Keratinocyte (primary cell): ENCODE measurements around the gene PACSIN2. TPM values are rescaled to one million over a fixed set of nuclear protein-coding genes. Genes with fewer than 3 reads are reported as not detected.

Experiments
- DNase-seq: peaks from one replicate; pipeline ENCODE4 v3.0.0-alpha.2; 2011; ENCODE audit warnings: low read depth, missing footprints, low spot score
- FAIRE-seq: peaks from 2 replicates; lab custom pipeline; 2011; peaks lifted over from hg19 to GRCh38; lab: Jason Lieb, UNC
- H2AFZ ChIP-seq: 2 replicates; pipeline ENCODE4 v1.6.0; 2012; ENCODE audit warnings: low read length, control low read depth, inconsistent platforms; ENCODE audit not compliant: control insufficient read depth
- H3K27ac ChIP-seq: 2 replicates; pipeline ENCODE4 v1.5.1; 2011; ENCODE audit warnings: low read length; ENCODE audit not compliant: control insufficient read depth, insufficient read depth
- H3K27me3 ChIP-seq: 3 replicates; pipeline ENCODE4 v1.6.0; 2011; ENCODE audit warnings: low read length; ENCODE audit not compliant: control insufficient read depth, insufficient read depth; ENCODE audit errors: extremely low read depth
- H3K36me3 ChIP-seq, 2 experiments: 2 replicates in 1 of 2; 3 replicates in 1 of 2; pipeline ENCODE4 v1.5.1; 2011; ENCODE audit warnings: low read length in 2 of 2, mild to moderate bottlenecking in 1 of 2; ENCODE audit not compliant: control insufficient read depth in 2 of 2, insufficient read depth in 2 of 2; ENCODE audit errors: extremely low read depth in 1 of 2
- H3K4me1 ChIP-seq: 3 replicates; pipeline ENCODE4 v1.5.1; 2011; ENCODE audit warnings: low read length; ENCODE audit not compliant: control insufficient read depth, insufficient read depth; ENCODE audit errors: extremely low read depth
- H3K4me2 ChIP-seq: 3 replicates; pipeline ENCODE4 v1.6.0; 2011; ENCODE audit warnings: low read depth, low read length; ENCODE audit not compliant: control insufficient read depth, insufficient read depth; ENCODE audit errors: extremely low read depth
- H3K4me3 ChIP-seq, 3 experiments: fragments of 200-600 bp in 1 of 3; sonication (generic) in 1 of 3; 2 replicates in 2 of 3; 3 replicates in 1 of 3; pipeline ENCODE4 v1.5.1; 2011 to 2016; ENCODE audit warnings: low read length in 3 of 3, mild to moderate bottlenecking in 3 of 3, control low read depth in 2 of 3, inconsistent platforms in 1 of 3, low read depth in 1 of 3, mixed read lengths in 1 of 3, mixed run types in 1 of 3, moderate library complexity in 1 of 3; ENCODE audit not compliant: control insufficient read depth in 2 of 3, insufficient read depth in 2 of 3; ENCODE audit errors: extremely low read depth in 1 of 3
- H3K79me2 ChIP-seq: 2 replicates; pipeline ENCODE4 v1.6.0; 2012; ENCODE audit warnings: low read length; ENCODE audit not compliant: control insufficient read depth, insufficient read depth
- H3K9ac ChIP-seq: 3 replicates; pipeline ENCODE4 v1.6.0; 2011; ENCODE audit warnings: low read length; ENCODE audit not compliant: control insufficient read depth, insufficient read depth; ENCODE audit errors: extremely low read depth
- H3K9me1 ChIP-seq: 3 replicates; pipeline ENCODE4 v1.6.0; 2011; ENCODE audit warnings: low read length; ENCODE audit not compliant: control insufficient read depth, insufficient read depth; ENCODE audit errors: extremely low read depth
- H3K9me3 ChIP-seq: 2 replicates; pipeline ENCODE4 v1.5.1; 2012; ENCODE audit warnings: low read depth, low read length; ENCODE audit not compliant: control insufficient read depth
- H4K20me1 ChIP-seq: 3 replicates; pipeline ENCODE4 v1.6.0; 2011; ENCODE audit warnings: low read length; ENCODE audit not compliant: control insufficient read depth, insufficient read depth; ENCODE audit errors: extremely low read depth
- EZH2 ChIP-seq: IDR thresholded peaks from one replicate; pipeline ENCODE4 v1.6.1; 2012; ENCODE audit warnings: inconsistent platforms, mild to moderate bottlenecking, low read length, moderate library complexity
- dilution Hi-C: fragments of 300-500 bp; cut with MboI; formaldehyde crosslinking; loops from one replicate; pipeline ENCODE4 v1.7.0; 2020; ENCODE audit warnings: low sequenced_read_pairs; ENCODE audit not compliant: extremely low pct_ligation_motif_present
- polyA plus RNA-seq, 5 experiments: library from polyadenylated mRNA; depleted of rRNA in 3 of 5; stranded (reverse) in 3 of 5; stranded (forward) in 1 of 5; unstranded in 1 of 5; fragments of >200 nt; gene quantifications; 1 replicate in 1 of 5; 2 replicates in 3 of 5; 3 replicates in 1 of 5; pipeline versions ENCODE4 v1.2.1 to v1.2.3, GENCODE V29; 2011 to 2012; ENCODE audit warnings: missing spikeins in 2 of 5, low read depth in 1 of 5, low replicate concordance in 1 of 5
- TF ChIP-seq, protein P1 (sequence below), 3 experiments: IDR thresholded peaks in 1 of 3; conservative IDR thresholded peaks in 1 of 3; optimal IDR thresholded peaks in 1 of 3; 2 replicates in 2 of 3; 3 replicates in 1 of 3; pipeline versions ENCODE3 to v1.5.1; 2011; ENCODE audit warnings: low read length in 3 of 3, mild to moderate bottlenecking in 3 of 3, moderate library complexity in 2 of 3, control low read depth in 1 of 3, inconsistent platforms in 1 of 3; ENCODE audit not compliant: insufficient read depth in 2 of 3; ENCODE audit errors: extremely low read depth in 1 of 3

Gene PACSIN2
- polyA plus RNA-seq, 1 donor (not counting 4 experiments of a cell fraction or from before 2014, with no cell fraction given) = 55.5 TPM

DNA sequence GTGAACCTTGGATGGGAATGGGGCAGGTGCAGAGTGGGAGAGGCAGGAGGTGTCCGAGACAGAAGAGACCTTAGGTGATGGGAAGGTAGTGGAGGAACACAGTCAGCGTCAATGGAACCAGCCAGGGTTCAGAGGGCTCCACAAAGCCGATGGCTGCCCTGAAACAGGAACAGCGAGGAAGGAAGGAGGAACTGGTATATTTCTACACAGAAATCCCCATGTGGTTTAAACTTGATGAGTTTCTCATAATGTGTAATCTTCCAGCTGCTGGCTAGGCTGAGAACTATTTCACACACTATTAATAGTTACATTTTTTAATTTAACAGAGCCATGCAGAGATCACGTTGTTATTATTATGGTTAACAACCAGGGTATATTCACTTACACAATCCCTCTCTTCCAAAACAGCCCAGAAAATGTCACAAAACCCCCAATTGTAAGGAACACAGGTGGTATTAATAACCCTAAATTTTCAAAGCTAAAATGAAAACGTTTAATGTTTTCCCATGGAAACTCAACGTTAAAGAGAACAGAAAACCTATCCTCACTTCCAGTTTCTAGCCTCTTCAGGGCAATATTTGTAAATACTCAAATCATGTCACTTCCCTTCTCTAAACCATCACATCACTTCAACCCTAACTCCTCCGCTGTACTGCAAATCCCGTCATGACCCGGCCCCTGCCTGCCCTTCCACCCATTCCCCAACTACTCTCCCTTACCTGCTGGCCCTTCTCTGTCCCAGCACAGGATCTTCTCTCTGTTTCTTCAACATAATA is 83.3 kb downstream of the PACSIN2 start:
- Histone ChIP-seq H3K9ac (peak overlapping the region; percentile 55), H2AFZ (no peak overlapping the region), H4K20me1 (peaks cover 10% of the 10 kb centered on the region), H3K9me1 (peaks cover 10% of the 10 kb centered on the region), H3K4me1 (peaks cover 36% of the 10 kb centered on the region), H3K36me3 (peaks cover 0 to 6% of the 10 kb centered on the region in 2 experiments), H3K27me3 (no peaks in the 10 kb centered on the region), H3K27ac (peak overlapping the region; percentile 80), H3K9me3 (no peaks in the 10 kb centered on the region), H3K4me2 (peak overlapping the region; percentile 56), H3K79me2 (peaks cover 75% of the 10 kb centered on the region), H3K4me3 (no peak overlapping the region)
- TF ChIP-seq EZH2 = no peak
- TF ChIP-seq, protein P1, sequence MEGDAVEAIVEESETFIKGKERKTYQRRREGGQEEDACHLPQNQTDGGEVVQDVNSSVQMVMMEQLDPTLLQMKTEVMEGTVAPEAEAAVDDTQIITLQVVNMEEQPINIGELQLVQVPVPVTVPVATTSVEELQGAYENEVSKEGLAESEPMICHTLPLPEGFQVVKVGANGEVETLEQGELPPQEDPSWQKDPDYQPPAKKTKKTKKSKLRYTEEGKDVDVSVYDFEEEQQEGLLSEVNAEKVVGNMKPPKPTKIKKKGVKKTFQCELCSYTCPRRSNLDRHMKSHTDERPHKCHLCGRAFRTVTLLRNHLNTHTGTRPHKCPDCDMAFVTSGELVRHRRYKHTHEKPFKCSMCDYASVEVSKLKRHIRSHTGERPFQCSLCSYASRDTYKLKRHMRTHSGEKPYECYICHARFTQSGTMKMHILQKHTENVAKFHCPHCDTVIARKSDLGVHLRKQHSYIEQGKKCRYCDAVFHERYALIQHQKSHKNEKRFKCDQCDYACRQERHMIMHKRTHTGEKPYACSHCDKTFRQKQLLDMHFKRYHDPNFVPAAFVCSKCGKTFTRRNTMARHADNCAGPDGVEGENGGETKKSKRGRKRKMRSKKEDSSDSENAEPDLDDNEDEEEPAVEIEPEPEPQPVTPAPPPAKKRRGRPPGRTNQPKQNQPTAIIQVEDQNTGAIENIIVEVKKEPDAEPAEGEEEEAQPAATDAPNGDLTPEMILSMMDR (optimal IDR thresholded peaks at IDR 0.05 in 1 of 3, IDR thresholded peaks at IDR 0.05 in 1 of 3, conservative IDR thresholded peaks at IDR 0.05 in 1 of 3; ENCODE audit: extremely low read depth in 1 of 3, insufficient read depth in 2 of 3, low read length in 3 of 3) = no peak
- FAIRE-seq = no peak
- dilution Hi-C loops = no loop called here
- DNase-seq = no peak

GRCh38 chr22:42930810-42931420 is 84.0 kb downstream of the PACSIN2 start:
- H3K27ac ChIP-seq = peak overlapping the region; percentile 80
- H3K27me3 ChIP-seq = no peaks in the 10 kb centered on the region
- TF ChIP-seq, protein P1 (optimal IDR thresholded peaks at IDR 0.05 in 1 of 3, IDR thresholded peaks at IDR 0.05 in 1 of 3, conservative IDR thresholded peaks at IDR 0.05 in 1 of 3; ENCODE audit: extremely low read depth in 1 of 3, insufficient read depth in 2 of 3, low read length in 3 of 3) = peak; percentile 59 to 78 (median 67)
- no peak for TF ChIP-seq EZH2
- peaks cover 36% of the 10 kb centered on the region for H3K4me1 ChIP-seq
- peak; percentile 99 for FAIRE-seq
- no peaks in the 10 kb centered on the region for H3K9me3 ChIP-seq
- DNase-seq = no peak
- no peak overlapping the region for H3K4me3 ChIP-seq
- no peak overlapping the region for H2AFZ ChIP-seq
- H3K36me3 ChIP-seq = peaks cover 0 to 6% of the 10 kb centered on the region in 2 experiments
- H3K9me1 ChIP-seq = peaks cover 10% of the 10 kb centered on the region
- dilution Hi-C loops = no loop called here
- peak overlapping the region; percentile 55 for H3K9ac ChIP-seq
- H4K20me1 ChIP-seq = peaks cover 10% of the 10 kb centered on the region
- peak overlapping the region; percentile 56 for H3K4me2 ChIP-seq
- H3K79me2 ChIP-seq = peaks cover 72% of the 10 kb centered on the region
